ENCODE measurements around the gene CHI3L1. TPM values are rescaled to one million over a fixed set of nuclear protein-coding genes. Genes with fewer than 3 reads are reported as not detected.

CHI3L1 gene
- total RNA-seq, 6 experiments from 2014 or later: not detected

DNA sequence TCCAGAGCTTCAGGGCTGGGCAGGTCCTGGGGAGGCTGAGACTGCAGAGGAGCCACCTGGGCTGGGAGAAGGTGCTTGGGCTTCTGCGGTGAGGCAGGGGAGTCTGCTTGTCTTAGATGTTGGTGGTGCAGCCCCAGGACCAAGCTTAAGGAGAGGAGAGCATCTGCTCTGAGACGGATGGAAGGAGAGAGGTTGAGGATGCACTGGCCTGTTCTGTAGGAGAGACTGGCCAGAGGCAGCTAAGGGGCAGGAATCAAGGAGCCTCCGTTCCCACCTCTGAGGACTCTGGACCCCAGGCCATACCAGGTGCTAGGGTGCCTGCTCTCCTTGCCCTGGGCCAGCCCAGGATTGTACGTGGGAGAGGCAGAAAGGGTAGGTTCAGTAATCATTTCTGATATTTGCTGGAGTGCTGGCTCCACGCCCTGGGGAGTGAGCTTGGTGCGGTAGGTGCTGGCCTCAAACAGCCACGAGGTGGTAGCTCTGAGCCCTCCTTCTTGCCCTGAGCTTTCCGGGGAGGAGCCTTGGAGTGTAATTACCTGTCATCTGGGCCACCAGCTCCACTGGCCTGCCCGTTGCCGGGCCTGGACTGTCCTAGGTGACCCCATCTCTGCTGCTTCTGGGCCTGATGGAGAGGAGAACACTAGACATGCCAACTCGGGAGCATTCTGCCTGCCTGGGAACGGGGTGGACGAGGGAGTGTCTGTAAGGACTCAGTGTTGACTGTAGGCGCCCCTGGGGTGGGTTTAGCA lies 20.1 kb downstream of the CHI3L1 start:
- H3K4me1 Mint-ChIP-seq (ENCODE audit: low read depth): no peaks in the 10 kb centered on the region
- DNase-seq: no peak
- TF ChIP-seq, protein P1, sequence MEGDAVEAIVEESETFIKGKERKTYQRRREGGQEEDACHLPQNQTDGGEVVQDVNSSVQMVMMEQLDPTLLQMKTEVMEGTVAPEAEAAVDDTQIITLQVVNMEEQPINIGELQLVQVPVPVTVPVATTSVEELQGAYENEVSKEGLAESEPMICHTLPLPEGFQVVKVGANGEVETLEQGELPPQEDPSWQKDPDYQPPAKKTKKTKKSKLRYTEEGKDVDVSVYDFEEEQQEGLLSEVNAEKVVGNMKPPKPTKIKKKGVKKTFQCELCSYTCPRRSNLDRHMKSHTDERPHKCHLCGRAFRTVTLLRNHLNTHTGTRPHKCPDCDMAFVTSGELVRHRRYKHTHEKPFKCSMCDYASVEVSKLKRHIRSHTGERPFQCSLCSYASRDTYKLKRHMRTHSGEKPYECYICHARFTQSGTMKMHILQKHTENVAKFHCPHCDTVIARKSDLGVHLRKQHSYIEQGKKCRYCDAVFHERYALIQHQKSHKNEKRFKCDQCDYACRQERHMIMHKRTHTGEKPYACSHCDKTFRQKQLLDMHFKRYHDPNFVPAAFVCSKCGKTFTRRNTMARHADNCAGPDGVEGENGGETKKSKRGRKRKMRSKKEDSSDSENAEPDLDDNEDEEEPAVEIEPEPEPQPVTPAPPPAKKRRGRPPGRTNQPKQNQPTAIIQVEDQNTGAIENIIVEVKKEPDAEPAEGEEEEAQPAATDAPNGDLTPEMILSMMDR (IDR thresholded peaks at IDR 0.05): no peak; the same call in 1 of the 2 replicates
- peaks cover 10% of the 10 kb centered on the region for H3K27me3 Mint-ChIP-seq (ENCODE audit: insufficient read depth)
- H3K9me3 Mint-ChIP-seq: no peaks in the 10 kb centered on the region
- no peak overlapping the region for H3K4me3 Mint-ChIP-seq
- no peak overlapping the region for H3K27ac Mint-ChIP-seq
- no peaks in the 10 kb centered on the region for H3K36me3 Mint-ChIP-seq (ENCODE audit: low read depth)

DNA sequence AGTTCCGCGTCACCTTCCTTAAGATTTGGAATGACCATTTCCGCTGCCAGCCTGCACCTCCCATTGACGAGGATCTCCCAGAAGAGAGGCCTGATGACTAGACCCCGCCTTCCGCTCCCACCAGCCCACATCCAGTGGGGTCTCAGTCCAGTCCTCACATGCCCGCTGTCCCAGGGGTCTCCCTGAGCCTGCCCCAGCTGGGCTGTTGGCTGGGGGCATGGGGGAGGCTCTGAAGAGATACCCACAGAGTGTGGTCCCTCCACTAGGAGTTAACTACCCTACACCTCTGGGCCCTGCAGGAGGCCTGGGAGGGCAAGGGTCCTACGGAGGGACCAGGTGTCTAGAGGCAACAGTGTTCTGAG lies 20.7 kb downstream of the CHI3L1 start:
- no peak for DNase-seq
- no peak overlapping the region for H3K4me3 Mint-ChIP-seq
- TF ChIP-seq, protein P1 (IDR thresholded peaks at IDR 0.05): no peak
- no peaks in the 10 kb centered on the region for H3K9me3 Mint-ChIP-seq
- H3K27ac Mint-ChIP-seq: no peak overlapping the region
- H3K36me3 Mint-ChIP-seq (ENCODE audit: low read depth): no peaks in the 10 kb centered on the region
- H3K27me3 Mint-ChIP-seq (ENCODE audit: insufficient read depth): peaks cover 11% of the 10 kb centered on the region
- no peaks in the 10 kb centered on the region for H3K4me1 Mint-ChIP-seq (ENCODE audit: low read depth)

DNA sequence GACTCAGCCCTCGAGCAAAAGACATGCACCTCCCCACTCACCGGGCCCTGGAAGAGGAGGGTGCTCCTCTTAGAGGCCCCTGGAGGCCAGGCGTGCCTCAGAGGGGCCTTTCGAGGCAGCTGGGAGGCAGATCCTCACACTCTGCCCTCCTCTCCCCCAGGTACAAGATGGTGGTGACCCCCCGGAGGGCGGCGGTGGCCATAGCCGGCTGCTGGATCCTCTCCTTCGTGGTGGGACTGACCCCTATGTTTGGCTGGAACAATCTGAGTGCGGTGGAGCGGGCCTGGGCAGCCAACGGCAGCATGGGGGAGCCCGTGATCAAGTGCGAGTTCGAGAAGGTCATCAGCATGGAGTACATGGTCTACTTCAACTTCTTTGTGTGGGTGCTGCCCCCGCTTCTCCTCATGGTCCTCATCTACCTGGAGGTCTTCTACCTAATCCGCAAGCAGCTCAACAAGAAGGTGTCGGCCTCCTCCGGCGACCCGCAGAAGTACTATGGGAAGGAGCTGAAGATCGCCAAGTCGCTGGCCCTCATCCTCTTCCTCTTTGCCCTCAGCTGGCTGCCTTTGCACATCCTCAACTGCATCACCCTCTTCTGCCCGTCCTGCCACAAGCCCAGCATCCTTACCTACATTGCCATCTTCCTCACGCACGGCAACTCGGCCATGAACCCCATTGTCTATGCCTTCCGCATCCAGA lies 21.3 kb downstream of the CHI3L1 start:
- Mint-ChIP-seq H3K27ac (no peak overlapping the region), H3K4me1 (ENCODE audit: low read depth) (no peaks in the 10 kb centered on the region), H3K9me3 (no peaks in the 10 kb centered on the region), H3K4me3 (no peak overlapping the region), H3K27me3 (ENCODE audit: insufficient read depth) (peaks cover 11% of the 10 kb centered on the region), H3K36me3 (ENCODE audit: low read depth) (no peaks in the 10 kb centered on the region)
- TF ChIP-seq, protein P1 (IDR thresholded peaks at IDR 0.05): no peak
- DNase-seq: no peak

DNA sequence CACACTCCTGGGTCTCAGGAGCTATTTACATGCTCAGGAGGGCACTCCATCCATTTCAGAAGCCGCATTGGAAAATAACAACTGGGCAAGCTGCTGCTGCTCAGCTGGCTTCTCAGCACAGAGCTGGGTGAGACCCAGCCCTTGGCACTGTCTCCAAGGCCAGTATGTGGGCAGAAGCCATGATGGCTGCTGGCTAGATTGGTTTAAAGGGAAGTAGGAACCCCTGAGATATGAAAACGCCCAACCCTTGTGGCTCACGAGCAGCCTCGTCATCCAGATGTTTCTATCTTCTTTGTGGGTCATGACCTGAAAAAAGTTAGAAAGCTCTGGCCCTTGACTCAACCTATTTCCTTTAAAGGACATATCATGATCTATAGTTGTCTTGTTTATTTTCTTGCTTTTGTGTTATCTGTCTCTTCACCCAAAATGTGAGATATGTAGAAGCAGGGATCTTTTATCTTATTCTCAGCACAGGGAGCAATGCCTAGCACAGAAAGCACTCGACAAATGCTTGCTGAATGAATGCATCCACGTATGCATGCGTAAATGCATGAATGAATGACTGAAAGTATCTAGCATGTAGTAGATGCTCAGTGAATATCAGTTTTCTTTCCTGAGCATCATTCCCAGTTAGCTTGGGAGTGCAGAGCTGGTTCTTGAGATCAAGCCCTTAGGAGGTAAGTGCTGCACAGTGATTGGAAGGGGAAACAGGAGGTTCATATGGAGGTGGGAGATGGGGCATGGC lies 22.4 kb downstream of the CHI3L1 start:
- Mint-ChIP-seq H3K4me3 (no peak overlapping the region), H3K27ac (no peak overlapping the region), H3K27me3 (ENCODE audit: insufficient read depth) (peaks cover 15% of the 10 kb centered on the region), H3K9me3 (no peaks in the 10 kb centered on the region), H3K36me3 (ENCODE audit: low read depth) (peaks cover 3% of the 10 kb centered on the region), H3K4me1 (ENCODE audit: low read depth) (no peaks in the 10 kb centered on the region)
- no peak for DNase-seq
- TF ChIP-seq, protein P1 (IDR thresholded peaks at IDR 0.05): no peak

DNA sequence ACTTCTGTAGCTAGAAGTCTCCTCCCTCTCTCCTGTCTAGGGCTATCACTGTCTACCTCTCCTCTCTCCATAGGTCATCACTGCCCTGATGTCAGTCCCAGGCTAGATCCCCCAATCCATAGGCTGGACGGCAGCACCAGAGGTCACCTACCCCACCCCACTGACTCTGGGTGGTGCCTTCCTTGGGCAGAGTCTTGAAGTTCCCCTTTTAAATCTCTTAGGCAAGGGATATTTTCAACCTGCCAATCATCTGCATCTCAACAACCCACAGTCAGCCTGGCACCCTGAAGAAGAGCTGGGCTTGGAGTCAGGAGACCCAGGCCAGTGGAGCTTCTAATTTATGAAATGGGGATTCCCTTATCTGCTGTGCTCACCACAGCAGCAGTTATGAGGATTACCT lies 24.1 kb downstream of the CHI3L1 start:
- DNase-seq: no peak
- no peaks in the 10 kb centered on the region for H3K4me1 Mint-ChIP-seq (ENCODE audit: low read depth)
- no peak overlapping the region for H3K4me3 Mint-ChIP-seq
- no peak overlapping the region for H3K27ac Mint-ChIP-seq
- TF ChIP-seq, protein P1 (IDR thresholded peaks at IDR 0.05): no peak
- H3K36me3 Mint-ChIP-seq (ENCODE audit: low read depth): peaks cover 18% of the 10 kb centered on the region
- peaks cover 13% of the 10 kb centered on the region for H3K9me3 Mint-ChIP-seq
- H3K27me3 Mint-ChIP-seq (ENCODE audit: insufficient read depth): peaks cover 15% of the 10 kb centered on the region
